ENCODE measurements around the gene NECAP2.

Gene NECAP2

GRCh38 chr1:16425125-16426025 is 15.1 kb upstream of the NECAP2 start:
- DNase-seq (ENCODE audit: insufficient read length, low spot score) = no peak
- no peak for FAIRE-seq

DNA sequence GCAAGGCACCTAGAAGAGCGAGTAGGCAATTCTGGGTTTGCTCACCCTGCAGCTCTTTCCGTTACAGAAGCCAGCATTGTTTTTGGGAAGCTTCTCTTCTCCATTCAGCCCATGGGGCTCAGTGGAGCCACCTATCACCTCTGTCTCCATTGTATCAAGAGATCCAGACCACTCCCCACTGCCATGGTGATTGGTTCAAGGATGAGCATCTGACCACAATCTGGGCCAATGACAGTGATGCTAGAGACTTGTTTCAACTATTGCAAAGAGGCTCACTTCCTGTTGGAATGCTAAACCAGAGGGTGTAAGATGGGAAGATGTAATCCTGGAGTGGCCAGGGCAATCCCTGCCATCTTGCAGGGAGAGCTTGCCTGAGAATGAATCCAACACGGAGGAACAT is 9.9 kb upstream of the NECAP2 start:
- FAIRE-seq (no peak), DNase-seq (ENCODE audit: insufficient read length, low spot score) (peak; percentile 15)

- DNase-seq (ENCODE audit: insufficient read length, low spot score) (no peak), FAIRE-seq (no peak)
Measured at GRCh38 chr1:16433030-16433429, 7.5 kb upstream of the NECAP2 start.

GRCh38 chr1:16434007-16434406 is 6.5 kb upstream of the NECAP2 start:
- DNase-seq (ENCODE audit: insufficient read length, low spot score) = no peak
- no peak for FAIRE-seq

GRCh38 chr1:16434501-16434900 is 6.0 kb upstream of the NECAP2 start:
- no peak for DNase-seq (ENCODE audit: insufficient read length, low spot score)
- FAIRE-seq = no peak

DNA sequence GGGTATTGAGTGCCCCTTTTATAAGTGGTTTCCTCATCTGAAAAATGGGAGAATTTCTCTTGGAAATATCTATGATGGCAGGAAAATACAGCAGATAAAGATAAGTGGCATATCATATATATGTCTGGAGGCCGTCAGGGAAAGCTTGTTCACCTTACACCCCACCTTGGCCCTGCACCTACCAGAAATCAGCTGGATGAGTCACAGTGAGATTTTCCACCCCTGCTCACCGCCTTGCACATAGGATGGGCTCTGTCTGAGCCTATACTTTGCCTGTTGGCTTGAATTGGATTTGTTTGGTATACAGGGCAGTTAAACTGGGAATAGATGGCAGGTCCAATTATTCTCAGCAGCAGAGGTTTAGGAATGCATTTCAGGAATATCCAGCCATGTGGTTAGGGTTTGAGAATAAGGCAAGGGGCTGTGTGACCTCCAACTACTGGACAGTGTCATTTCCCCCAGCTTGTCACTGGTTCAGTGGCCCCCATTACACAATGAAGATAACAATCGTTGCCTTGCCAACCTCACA is 3.5 kb upstream of the NECAP2 start, which contains the start of gene SPATA21:
Gene SPATA21, minus strand, starts transcription at position 479 of the 529 bp plus-strand sequence. CDS start 6,053 bp downstream, outside the sequence.
- FAIRE-seq = no peak
- no peak for DNase-seq (ENCODE audit: insufficient read length, low spot score)

GRCh38 chr1:16438516-16438915 is 2.0 kb upstream of the NECAP2 start:
- FAIRE-seq (no peak), DNase-seq (ENCODE audit: insufficient read length, low spot score) (no peak)

DNA sequence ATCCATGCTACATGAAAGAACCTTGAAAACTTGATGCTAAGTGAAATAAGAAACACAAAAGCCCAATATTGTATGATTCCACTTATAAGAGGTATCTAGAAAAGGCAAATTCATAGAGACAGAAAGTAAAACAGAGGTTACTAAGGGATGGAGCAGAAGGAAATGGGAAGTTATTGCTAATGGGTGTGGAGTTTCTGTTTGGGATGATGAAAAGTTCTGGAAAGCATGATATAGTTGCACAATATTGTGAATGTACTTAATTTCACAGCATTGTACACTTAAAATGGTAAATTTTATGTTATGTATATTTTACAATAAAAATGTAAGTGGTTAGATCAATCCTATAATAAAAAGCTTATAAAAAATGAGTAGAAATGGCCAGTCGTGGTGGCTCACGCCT is 1.6 kb upstream of the NECAP2 start:
- FAIRE-seq (no peak), DNase-seq (ENCODE audit: insufficient read length, low spot score) (no peak)

DNA sequence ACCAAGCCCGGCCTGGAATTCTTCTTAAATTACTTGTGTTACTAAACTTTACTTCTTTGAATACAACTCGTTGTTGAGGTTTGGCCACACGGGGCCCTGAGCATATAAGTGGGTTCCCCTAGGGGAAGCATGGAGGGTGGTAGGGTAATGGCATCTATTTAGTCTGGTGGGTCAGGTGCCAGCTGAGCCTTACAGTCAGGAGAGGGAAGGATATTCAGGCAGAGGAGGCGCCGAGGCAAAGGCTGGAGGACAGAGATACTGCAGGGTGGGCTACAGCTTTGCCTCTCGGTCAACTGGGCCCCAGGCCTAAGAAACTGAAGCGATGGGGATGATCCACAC is 424 bp upstream of the NECAP2 start:
- no peak for DNase-seq (ENCODE audit: insufficient read length, low spot score)
- no peak for FAIRE-seq

DNA sequence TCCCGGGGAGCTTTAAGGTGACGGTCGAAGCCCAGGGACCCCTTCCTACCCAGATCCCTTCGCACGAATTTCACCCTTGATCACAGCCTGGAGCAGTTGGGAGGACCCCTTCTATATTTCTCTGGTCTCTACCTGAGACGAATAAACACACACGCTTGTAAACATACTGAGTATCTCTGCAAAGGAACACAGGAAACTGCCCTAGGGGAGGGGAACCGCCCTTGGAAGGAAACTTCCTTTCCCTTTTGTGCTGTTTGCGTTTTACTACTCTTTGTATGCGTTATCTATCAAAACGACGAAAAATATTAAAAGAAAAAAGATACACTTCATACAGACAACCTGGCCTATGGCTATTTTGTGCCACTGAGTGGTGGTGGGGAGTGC is 750 bp downstream of the NECAP2 start:
- no peak for FAIRE-seq

DNA sequence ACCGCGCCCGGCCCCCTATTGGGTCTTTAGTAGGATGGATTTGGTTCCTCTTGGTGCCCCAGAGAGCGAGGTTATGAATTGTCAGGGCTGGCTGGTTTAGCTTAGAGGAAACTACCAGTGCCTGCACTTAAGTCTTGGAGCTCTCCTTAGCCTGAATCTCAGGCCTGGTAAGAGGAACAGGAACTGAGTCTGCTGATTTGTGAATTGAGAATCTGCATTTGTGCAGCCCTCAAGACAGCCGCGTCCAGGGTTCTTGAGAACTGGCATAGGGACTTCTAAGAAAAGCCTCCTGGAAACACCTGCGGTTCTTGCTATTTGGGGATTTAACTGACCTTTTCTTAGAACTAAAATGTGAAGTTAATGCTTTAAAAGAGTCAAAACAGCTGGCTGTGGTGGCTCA is 1.7 kb downstream of the NECAP2 start:
- no peak for FAIRE-seq

More for the DNA sequence above, 750 bp downstream of the NECAP2 start:
- no peak for DNase-seq (ENCODE audit: insufficient read length, low spot score)

DNA sequence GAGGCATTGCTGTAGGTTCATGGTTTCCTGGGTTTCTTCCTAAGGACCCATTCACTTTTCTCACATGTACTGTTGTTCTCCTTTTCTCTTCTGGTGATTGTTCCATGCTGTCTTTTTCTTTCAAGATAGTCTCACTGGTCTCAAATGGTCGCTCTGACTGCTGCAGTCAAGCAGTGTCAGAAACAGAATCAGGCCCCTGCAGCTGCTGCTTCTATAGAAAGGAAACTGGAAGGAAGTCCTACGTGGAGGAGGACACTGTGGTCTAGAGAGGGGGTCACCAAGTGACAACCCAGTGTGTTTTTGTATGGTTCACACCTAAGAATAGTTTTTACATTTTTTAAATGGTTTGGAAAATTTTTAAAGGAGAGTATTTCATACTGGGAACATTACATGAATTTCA is 2.4 kb downstream of the NECAP2 start:
- DNase-seq (ENCODE audit: insufficient read length, low spot score) = no peak
- FAIRE-seq = no peak

More for the DNA sequence above, 1.7 kb downstream of the NECAP2 start:
- DNase-seq (ENCODE audit: insufficient read length, low spot score) = no peak

DNA sequence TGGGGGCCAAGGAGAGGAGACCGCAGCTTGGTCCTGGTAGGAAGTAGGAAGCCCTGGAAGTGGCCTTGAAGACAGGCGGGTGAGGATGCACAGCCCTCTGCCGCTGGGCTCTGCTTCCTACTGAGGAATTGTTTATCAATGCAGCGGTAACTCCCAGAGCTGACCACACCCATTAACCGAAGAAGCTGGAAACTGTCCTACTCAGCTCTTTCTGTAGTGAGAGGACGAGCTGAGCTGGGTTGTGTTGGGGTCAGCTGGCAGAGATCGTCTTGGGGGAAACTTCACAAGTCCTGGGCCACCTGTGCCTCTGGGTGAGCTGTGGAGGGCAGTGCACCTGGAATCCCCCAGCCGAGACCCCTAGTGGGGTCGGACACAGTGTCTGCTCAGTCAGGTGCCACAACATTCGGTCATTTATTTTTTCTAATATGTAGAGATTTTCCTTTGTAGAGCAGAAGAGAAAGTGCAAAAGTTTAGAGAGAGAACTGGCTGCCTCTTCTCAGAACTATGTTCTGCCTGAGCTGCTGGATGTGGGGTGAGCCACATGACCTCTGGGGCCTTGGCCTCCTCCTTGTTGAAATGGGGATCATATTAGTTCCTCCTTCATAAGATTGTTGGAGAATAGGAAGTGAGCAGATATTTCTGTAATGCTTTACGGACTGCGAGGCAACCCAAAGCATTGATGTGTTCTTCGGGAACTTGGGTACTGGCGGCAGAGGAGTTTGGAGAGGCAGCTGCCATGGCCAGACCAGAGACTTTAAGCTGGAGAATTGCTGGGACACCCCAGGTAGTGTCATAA is 3.6 kb downstream of the NECAP2 start:
- FAIRE-seq (no peak), DNase-seq (ENCODE audit: insufficient read length, low spot score) (no peak)

DNA sequence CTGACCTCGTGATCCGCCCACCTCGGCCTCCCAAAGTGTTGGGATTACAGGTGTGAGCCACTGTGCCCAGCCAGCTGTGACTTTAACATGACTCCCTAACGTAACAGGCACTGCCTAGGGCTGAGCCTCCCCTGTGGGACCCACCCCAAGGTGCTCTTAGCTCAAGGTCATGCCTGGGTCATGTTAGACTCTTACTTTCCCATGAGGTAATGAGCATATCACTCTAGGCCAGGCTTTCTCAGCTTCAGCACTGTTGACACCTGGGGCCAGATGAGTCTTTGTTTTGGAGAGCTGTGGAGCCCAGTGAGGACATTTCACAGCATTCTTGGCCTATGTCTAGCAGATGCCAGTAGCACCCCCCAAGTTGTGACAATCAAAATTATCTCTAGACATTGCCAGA is 4.5 kb downstream of the NECAP2 start:
- FAIRE-seq (no peak), DNase-seq (ENCODE audit: insufficient read length, low spot score) (no peak)

DNA sequence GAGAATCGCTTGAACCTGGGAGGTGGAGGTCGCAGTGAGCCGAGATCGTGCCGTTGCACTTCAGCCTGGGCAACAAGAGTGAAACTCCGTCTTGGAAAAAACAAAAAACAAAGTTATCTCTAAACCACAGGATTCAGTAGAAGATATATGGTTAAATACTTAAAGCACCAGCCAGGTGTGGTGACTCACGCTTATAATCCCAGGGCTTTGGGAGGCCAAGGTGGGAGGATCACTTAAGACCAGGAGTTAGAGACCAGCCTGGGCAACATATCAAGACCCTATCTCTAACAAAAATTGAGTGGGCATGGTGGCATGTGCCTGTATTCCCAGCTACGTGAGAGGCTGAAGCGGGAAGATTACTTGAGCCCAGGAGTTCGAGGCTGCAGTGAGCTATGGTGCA is 5.6 kb downstream of the NECAP2 start:
- FAIRE-seq = no peak

DNA sequence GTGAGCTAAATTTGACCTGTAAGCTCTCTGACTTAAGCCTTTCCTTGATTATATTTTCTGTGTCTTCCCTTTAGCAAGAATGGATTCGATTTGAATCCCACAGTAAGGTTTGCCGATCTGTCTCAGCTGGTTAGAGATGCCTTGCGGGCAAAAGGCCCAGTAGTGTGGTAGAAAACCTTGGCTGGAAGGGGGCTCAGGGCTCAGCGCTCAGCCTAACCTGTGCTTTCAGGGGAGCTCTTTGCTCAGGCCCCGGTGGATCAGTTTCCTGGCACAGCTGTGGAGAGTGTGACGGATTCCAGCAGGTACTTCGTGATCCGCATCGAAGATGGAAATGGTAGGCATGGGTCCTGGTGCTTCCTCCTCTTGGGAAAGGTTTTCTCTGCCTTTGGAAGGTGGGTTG is 7.1 kb downstream of the NECAP2 start:
- FAIRE-seq = no peak
- no peak for DNase-seq (ENCODE audit: insufficient read length, low spot score)

More for the DNA sequence above, 5.6 kb downstream of the NECAP2 start:
- no peak for DNase-seq (ENCODE audit: insufficient read length, low spot score)

GRCh38 chr1:16449065-16449464 is 8.5 kb downstream of the NECAP2 start:
- DNase-seq (ENCODE audit: insufficient read length, low spot score) (no peak), FAIRE-seq (no peak)

DNA sequence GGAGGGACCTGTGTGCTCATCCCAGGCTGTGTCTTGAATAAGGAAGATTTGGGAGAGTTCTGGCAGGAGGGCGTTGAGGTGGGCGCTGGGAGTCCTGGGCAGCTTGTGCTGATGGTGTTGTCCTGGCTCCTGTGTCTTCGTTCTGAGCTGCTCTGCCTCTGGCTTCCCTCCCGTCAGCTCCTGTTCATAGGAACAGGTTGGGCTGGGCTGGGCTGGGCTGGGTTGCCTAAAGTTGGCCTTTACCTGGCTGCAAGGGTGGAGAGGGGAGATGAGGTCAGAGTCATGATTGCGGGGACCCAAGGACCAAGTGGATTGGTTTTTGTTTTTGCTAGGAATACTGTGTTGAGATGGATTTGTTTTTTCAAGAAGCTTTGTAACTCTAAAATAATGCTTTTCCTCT is 9.1 kb downstream of the NECAP2 start:
- DNase-seq (ENCODE audit: insufficient read length, low spot score) (no peak), FAIRE-seq (no peak)

- DNase-seq (ENCODE audit: insufficient read length, low spot score) (no peak), FAIRE-seq (no peak)
Measured at GRCh38 chr1:16450863-16451481, 10.4 kb downstream of the NECAP2 start.

GRCh38 chr1:16451841-16452528 is 11.5 kb downstream of the NECAP2 start:
- no peak for FAIRE-seq
- no peak for DNase-seq (ENCODE audit: insufficient read length, low spot score)

Measured in HTR-8/SVneo (cell line).